Right atrium auricular region (tissue), 2 donors: ENCODE measurements around the gene PARP14. TPM values are rescaled to one million over a fixed set of nuclear protein-coding genes. Genes with fewer than 3 reads are reported as not detected.
A peak's percentile ranks its signal among the peaks of the same experiment; 100 is the strongest.
"Not testable (repeated sequence)": the region's sequence is repeated elsewhere in the genome, so short reads cannot be mapped to it uniquely, and the experiment has no call there.

ENCODE experiments used
- DNase-seq: peaks from one replicate; pipeline ENCODE4 v3.0.0-alpha.2; 2019; ENCODE audit warnings: low spot score
- H3K27ac ChIP-seq, 2 donors: fragments of 200-600 bp; sonication (generic); 1 replicate in 1 of 2; 2 replicates in 1 of 2; pipeline ENCODE4 v1.5.1; 2016 to 2019
- H3K27me3 ChIP-seq, 2 donors: fragments of 200-600 bp; sonication (generic); one replicate each; pipeline versions ENCODE4 v1.5.1 to v1.6.0; 2017 to 2019
- H3K36me3 ChIP-seq: fragments of 200-600 bp; sonication (generic); one replicate; pipeline ENCODE4 v1.5.1; 2016
- H3K4me1 ChIP-seq, 2 donors: fragments of 200-600 bp; sonication (generic); one replicate each; pipeline versions ENCODE4 v1.5.1 to v1.6.0; 2017 to 2019
- H3K4me3 ChIP-seq, 2 donors: fragments of 200-600 bp; sonication (generic); 1 replicate in 1 of 2; 2 replicates in 1 of 2; pipeline ENCODE4 v1.5.1; 2017 to 2019; ENCODE audit warnings: mild to moderate bottlenecking in 1 of 2, moderate library complexity in 1 of 2
- H3K9me3 ChIP-seq, 2 donors: fragments of 200-600 bp; sonication (generic); one replicate each; pipeline ENCODE4 v1.5.1; 2019
- CTCF ChIP-seq, 2 donors: fragments of 200-600 bp; sonication (generic); IDR thresholded peaks; one replicate each; pipeline ENCODE4 v1.5.1; 2019; ENCODE audit warnings: antibody characterized with exemption in 2 of 2
- total RNA-seq, 2 donors: library from RNA; depleted of rRNA; stranded (reverse); fragments of >200 nt; gene quantifications; one replicate each; pipeline ENCODE4 v1.1.0, GENCODE V29; 2016

Gene PARP14
- total RNA-seq, 2 donors from 2014 or later = 9.5 to 13.5 TPM

- Histone ChIP-seq H3K27me3 (no peaks in the 10 kb centered on the region), H3K4me3 (no peak overlapping the region), H3K27ac (no peak overlapping the region), H3K4me1 (no peaks in the 10 kb centered on the region), H3K9me3 (no peaks in the 10 kb centered on the region), H3K36me3 (peaks cover 6% of the 10 kb centered on the region)
- no peak for DNase-seq
- TF ChIP-seq CTCF (IDR thresholded peaks at IDR 0.05) = no peak
These were observed 64.9 kb downstream of the PARP14 start for GRCh38 chr3:122745369-122746021.

- not testable (repeated sequence) for H3K27me3 ChIP-seq, H3K36me3 ChIP-seq, DNase-seq
These were observed 66.7 kb downstream of the PARP14 start for GRCh38 chr3:122747295-122747694.

GRCh38 chr3:122748347-122748746, 67.7 kb downstream of the PARP14 start:
- no peak for DNase-seq
- H3K9me3 ChIP-seq = no peaks in the 10 kb centered on the region
- H3K4me3 ChIP-seq = no peak overlapping the region
- H3K4me1 ChIP-seq = no peaks in the 10 kb centered on the region
- no peak overlapping the region for H3K27ac ChIP-seq
- no peaks in the 10 kb centered on the region for H3K36me3 ChIP-seq
- TF ChIP-seq CTCF (IDR thresholded peaks at IDR 0.05) = no peak
- H3K27me3 ChIP-seq = no peaks in the 10 kb centered on the region

More at GRCh38 chr3:122747295-122747694, 66.7 kb downstream of the PARP14 start:
- not testable (repeated sequence) for H3K4me3 ChIP-seq, H3K27ac ChIP-seq, H3K9me3 ChIP-seq, H3K4me1 ChIP-seq

GRCh38 chr3:122754929-122755328, 74.3 kb downstream of the PARP14 start:
- H3K4me3 ChIP-seq = no peak overlapping the region
- no peaks in the 10 kb centered on the region for H3K4me1 ChIP-seq
- no peaks in the 10 kb centered on the region for H3K9me3 ChIP-seq
- peaks cover 11% of the 10 kb centered on the region for H3K36me3 ChIP-seq
- H3K27me3 ChIP-seq = no peaks in the 10 kb centered on the region
- peak in 1 of 2 donors; percentile 70 for TF ChIP-seq CTCF (IDR thresholded peaks at IDR 0.05)
- DNase-seq = no peak
- H3K27ac ChIP-seq = no peak overlapping the region

- TF ChIP-seq CTCF (IDR thresholded peaks at IDR 0.05) = no peak
- DNase-seq = no peak
- no peak overlapping the region for H3K4me3 ChIP-seq
- H3K27ac ChIP-seq = no peak overlapping the region
- H3K4me1 ChIP-seq = peaks cover 0 to 1% of the 10 kb centered on the region in 2 donors
- peaks cover 11% of the 10 kb centered on the region for H3K36me3 ChIP-seq
- H3K9me3 ChIP-seq = no peaks in the 10 kb centered on the region
- H3K27me3 ChIP-seq = no peaks in the 10 kb centered on the region
These were observed 74.9 kb downstream of the PARP14 start for GRCh38 chr3:122755491-122755890.

GRCh38 chr3:122758877-122759560, 78.4 kb downstream of the PARP14 start:
- TF ChIP-seq CTCF (IDR thresholded peaks at IDR 0.05) = no peak
- Histone ChIP-seq H3K4me3 (no peak overlapping the region), H3K9me3 (no peaks in the 10 kb centered on the region), H3K27me3 (no peaks in the 10 kb centered on the region), H3K27ac (no peak overlapping the region), H3K36me3 (peaks cover 10% of the 10 kb centered on the region), H3K4me1 (peaks cover 0 to 11% of the 10 kb centered on the region in 2 donors)
- no peak for DNase-seq
